NCI-H82 treated with DMSO at 0.1 percent for 48 hours (cell line): ENCODE results near the gene SIGLEC12.

ENCODE experiments used
- DNase-seq: peaks from one replicate; lab custom pipeline; 2025; ENCODE audit not compliant: unreplicated experiment; lab: John Stamatoyannopoulos, UW

Gene SIGLEC12

DNA sequence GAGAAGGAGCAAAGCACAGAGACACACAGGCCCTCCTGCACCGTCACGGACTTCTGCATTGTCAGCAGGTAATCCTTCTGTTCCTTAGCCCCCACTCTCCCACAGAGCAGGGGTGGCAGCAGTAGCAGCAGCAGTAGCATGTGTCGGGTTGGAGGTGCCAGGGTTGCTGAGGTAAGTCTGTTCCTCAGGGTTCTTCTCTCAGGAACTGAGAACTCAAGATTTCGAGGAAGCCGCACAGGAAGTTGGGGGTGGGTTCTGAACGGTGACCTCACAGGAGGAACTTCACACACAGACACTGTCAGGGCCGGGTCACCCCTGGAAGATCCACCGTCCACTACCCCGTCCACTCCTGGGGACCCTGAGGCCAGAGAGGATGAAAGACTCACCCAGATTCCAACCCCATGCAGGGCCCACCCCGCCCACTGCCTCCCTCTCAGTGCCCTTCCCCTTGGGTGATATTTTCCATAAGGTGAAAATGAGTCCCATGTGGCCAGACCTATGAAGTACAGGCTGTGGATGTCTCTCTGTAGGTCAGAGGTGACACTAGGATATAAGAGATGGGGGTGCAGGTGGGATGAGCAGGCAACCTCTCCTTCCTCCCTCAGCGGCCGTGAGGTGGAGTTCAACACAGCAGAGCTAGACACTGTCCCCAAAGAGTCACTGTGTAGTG, at the start of gene SIGLEC12:
Gene SIGLEC12 (minus strand): TSS at position 207 of the 670 bp plus-strand sequence. CDS start 67 bp downstream, at position 140.
- no peak for DNase-seq

DNA sequence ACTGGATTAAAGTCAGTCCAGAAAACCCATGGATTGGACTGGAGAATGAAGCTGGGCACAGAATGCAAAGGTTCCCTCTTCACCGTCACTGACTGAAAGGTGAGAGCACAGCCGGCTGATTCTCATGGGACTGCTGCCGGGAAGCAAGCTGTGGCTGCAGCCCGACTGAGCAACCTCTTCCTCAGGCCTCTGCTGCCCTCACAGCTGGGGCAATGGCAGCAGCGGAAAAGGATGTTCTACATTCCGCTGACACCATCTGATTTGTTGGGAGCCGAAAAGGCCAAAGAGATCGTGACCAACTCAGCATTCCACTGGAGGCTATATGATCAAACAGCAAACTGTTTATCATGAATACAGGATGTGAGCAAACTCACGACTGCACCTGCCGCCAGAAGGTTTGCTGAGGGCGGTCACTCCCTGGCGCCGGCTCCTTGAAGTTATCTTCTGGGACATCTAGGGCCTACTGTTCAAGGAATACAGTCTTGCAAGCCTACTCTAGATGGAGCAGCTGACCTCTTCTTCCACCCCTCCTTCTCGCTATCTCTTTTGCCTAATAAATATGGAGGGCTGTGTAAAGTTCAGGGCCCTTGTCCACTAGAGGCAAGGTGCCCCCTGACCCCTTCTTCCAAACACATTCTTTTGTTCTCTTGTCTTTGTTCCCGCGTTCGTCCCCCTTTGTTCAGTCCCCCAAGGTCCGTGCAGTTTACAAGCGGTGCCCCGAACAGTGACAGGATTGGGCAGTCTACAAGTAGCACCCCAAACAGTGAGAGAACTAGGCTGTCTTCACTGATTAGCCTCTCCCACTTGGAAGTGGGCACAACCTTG, 49.5 kb upstream of the SIGLEC12 start:
- no peak for DNase-seq

DNA sequence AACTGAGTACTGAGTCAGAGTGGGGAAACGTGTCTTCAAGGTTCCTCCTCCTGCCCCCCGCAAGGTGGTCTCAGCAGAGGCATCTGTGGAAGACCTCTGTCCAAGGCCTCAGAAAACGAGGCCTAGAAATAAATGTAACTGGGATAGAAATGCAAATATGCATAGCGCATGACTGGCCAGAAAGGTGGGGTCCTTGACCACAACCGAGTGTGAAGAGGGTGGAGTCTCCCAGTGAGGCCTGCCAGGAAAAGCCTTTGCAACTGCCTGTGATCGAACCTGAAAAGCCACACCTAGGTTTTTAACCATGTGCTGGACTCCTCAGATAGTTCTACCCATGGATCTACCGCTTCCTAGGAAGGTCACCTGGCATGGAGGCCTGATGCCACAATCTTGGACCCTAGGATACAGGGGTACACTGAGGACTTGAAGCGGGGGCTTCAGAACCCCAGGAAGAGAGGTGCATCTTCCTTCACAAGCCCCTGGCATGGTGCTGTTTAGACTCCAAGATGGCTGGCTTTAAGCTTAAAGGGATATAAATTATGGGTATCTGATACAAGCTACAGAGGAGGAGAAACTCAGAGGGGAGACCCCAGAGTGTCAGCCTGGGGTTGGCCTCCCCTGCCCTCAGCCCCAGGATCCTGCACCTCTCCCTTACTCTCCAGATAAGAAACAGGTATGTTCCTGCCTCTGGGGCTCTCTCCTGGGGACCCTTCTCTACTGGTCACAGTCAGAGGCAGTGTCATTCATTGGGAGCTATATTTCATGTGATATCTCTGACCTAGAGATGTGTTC, 48.1 kb upstream of the SIGLEC12 start:
- DNase-seq, result no peak

DNA sequence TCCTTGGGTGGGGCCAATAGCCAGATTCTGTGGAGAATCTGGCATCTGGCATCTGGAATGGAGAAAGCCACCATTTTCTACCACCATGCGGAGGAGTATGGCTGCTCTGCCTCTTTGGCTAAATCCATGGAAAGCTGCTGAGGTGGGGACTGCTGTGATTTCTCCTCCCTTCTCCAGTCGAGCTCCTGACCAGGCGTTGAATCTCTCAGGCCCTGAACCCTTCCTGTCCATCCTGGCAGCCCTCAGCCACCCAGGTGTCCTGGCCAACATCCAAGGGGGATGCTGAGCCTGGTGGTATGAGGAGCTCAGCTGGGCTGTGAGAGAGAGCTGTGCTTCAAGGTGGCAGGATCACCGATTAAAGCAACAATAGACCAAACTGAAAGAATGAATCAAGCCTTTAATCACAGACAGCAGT, 47.3 kb upstream of the SIGLEC12 start:
- DNase-seq, result no peak

DNA sequence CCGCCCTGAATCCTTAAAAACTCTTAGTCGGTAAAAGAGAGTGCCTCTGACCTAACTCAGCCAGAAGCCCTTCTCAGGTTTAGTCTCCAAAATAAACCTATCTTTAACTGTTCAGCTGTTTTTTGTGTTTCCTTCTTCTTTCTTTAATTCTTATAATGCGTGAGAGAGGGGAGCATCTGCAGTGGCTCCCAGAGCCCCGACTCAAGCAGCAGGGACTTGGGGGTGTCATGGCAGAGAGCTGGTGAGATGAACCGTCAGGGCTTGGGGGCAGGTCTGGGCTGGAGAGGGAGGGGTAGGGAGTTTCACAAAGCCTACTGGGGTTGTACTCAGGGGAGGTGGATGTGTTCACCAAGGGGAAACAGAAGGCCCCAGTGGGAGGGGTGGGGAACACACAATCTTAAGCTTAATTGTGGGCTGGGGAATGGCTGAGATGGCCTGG, 46.6 kb upstream of the SIGLEC12 start:
- DNase-seq, result no peak

DNA sequence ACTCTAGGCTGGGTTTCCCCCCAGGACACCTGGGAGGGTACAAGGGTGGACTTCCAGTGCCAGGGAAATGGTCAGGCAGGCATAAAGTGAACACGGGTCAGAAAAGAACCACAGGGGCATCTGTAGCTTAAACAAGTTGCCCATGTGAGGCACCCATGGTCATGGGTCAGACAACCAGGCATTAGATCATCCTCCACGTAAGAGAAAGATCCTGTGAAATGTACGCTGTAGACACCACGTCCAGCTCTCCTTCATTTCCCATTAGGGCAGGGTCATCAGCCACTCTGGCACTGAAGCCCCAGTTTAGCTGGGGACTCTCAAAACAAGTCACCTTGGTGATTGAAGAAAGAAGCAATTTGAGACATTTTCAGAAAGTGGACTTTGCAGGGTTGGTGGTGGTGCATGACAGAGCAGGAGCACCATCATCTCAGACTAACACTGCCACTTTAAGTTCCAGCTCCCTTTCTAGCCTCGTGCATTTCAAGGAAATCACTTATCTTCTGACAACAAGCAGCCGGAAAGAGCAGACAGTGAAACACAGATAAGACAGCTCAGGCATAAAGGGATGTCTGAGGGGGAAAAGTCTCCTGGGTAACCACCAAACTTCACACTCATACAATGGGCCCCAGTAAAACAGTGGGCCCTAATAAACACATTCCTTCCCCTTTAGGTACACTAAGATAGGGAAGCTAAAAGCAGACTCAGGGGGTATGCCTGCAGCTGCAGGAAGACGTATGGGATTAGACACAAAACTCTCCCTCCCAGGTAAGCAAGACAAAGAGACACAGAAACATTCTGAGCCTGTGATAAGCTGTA, 46.0 kb upstream of the SIGLEC12 start:
- no peak for DNase-seq

DNA sequence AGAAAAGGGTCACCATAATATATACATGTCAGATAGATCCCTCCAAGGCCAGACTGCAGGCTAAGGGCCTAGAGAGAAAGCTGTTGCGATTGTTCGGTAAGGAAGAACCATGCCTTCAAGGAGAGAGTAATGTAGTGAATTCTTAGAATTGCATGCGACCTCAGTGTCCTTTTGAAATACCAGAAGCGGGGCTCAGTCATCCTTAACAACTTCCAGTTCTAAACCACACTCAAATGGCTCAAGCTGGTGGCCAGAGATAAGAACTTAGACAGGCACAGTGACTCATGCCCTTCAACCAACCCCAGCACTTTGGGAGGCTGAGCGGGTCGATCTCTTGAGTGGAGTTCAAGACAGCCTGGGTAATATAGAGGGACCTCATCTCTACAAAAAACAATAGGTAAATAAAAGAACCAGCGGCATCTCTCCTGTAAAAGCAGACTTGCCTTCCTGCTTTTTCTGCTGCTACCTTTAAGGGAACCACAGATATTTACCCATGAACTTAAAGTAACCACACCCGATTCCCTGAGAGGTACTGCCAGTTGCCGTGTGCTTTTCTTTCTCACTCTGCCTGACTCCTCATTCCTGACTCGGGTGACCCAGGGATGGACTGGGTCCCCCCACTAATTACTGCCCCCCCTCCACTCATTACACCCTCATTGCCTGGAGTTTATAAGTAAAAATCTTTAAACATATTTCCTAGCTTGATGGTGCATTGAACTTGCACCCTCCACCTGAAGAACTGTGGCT, 45.2 kb upstream of the SIGLEC12 start:
- no peak for DNase-seq

DNA sequence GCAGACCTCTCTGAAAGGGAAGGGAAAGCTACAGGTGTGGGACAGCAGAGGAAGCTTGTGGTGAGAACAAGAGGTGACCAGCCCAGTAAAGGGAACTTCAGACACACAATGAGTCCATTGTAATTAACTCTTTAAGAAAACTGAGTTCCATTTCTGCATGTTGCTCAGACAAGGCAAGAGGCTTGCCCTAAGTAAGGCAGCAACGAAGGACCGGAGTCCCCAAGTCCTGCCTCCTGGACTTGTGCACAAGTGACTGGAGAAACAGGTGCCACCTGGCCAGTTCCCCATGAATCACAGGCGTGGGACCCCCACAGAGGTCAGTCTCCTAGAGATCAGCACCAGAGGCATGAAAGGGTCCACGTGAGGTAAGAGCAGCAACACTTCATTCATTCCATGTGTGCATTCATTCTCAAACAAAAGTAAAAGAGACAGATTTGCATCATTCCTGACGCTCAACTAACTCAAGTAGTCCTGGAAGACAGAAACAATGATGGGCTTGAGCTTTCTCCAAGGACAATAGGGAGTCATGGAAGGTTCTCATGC, 44.6 kb upstream of the SIGLEC12 start:
- DNase-seq, result no peak

DNA sequence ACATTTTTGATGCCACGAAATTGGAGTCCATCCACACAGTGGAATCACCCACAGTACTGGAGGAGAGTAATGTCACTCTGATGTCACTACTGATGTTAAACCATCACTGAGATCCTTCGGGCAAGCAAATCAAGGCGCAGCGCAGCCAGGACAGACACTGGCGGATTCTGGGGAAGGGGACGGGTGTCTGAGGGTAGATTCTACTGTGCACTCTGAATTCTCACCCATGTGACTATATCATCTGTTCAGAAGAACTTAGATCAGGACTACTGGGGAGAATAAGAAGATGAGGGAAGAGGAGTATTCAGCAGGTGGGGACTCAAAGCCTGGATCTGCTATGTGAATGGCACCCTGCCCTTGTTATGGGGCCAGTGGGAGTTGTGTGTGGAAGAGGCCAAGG, 42.4 kb upstream of the SIGLEC12 start:
- no peak for DNase-seq

DNA sequence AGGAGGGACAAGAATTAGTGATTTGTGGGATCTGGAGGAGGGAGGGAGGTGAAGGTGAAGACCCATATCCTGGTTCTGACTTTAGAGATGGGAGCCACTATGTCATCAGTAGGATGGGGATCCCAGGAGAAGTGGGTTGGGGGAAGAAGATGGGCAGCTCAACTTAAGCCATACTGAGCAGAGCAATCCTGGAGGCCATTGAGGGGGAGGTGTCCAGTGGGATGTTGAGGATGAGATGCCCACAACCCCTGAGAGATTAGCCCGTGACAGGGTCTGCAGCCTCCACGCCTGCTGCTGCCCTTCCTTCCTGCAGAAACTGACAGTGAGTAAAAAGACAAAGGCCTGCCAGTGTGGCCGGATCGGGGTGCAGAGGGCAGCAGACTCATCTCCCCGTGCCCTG, 41.1 kb upstream of the SIGLEC12 start:
- DNase-seq, result no peak

DNA sequence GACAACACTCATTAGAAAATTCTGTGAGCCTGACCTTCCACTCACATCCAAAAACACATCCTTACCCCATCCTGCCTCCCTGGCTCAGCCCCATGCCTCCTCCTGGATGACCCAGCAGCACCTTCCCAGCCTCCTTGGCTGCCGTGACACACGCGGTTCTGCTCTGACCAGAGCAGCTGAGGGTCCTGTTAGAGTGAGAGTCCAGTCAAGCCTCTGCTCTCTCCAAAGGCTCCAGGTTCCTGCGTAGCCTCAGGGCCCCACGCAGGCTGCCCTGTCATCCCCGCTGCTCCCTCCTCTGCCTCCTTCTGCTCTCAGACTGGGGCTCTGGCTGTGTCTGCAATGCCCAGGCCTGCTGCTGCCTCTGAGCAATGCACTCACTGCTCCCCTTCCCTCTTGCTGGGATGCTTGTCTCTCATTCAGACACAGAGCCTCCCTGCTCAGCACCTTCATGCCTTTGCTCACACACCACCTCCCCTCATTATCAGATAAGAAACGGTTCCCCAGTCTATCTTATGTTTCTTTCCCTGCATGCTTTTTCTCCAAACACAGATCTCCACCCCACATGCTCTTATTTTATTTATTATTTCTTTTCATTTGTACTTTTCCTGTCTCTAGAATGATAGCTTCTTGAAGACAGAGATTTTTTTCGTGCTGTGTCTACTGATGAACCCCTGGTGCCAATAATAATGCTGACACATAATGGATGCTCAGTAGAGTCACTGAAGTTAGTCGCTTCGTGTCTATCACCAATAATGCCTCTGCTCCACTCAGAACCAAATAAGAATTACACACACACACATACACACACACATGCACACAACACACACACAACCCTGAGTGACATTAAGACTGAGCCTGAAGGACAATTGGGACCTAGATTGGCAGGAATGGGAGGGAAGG, 40.1 kb upstream of the SIGLEC12 start:
- no peak for DNase-seq

DNA sequence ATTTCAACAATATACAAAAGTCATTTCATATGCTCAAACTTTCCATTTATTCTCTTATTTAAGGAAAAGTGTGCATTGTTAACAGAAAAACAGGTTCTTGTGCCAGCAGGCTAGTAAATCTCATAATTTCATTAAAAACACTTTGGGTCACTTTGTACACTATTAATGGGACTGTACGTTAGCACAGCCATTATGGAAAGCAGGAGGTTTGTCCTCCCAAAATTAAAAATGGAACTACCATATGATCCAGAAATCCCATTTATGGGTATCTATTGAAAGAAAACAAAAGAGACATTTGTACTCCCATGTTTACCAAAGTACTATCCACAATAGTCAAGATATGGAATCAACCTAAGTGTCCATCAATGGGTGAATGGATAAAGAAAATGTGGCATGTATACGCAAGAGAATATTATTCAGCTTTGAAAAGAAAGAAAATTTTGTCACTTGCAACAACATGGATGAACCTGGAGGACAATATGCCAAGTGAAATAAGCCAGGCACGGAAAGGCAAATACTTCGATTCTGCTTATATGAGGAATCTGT, 38.3 kb upstream of the SIGLEC12 start:
- no peak for DNase-seq

DNA sequence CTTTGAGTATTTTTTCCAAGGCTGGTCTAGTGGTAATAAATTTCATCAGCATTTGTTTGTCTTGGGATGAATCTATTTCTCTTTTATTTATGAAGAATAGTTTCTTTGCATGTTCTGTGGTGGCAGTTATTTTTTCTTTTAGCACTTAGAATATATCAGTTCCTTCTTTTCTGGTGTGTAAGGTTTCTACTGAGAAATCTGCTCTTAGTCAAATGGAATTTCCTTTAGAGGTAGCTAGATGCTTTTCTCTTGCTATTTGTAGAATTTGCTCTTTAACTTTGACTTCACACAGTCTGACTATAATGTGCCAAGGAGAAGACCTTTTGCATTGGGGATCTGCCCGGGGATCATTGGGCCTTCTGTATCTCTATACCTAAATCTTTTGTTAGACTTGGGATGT, 33.9 kb upstream of the SIGLEC12 start:
- DNase-seq, result no peak

DNA sequence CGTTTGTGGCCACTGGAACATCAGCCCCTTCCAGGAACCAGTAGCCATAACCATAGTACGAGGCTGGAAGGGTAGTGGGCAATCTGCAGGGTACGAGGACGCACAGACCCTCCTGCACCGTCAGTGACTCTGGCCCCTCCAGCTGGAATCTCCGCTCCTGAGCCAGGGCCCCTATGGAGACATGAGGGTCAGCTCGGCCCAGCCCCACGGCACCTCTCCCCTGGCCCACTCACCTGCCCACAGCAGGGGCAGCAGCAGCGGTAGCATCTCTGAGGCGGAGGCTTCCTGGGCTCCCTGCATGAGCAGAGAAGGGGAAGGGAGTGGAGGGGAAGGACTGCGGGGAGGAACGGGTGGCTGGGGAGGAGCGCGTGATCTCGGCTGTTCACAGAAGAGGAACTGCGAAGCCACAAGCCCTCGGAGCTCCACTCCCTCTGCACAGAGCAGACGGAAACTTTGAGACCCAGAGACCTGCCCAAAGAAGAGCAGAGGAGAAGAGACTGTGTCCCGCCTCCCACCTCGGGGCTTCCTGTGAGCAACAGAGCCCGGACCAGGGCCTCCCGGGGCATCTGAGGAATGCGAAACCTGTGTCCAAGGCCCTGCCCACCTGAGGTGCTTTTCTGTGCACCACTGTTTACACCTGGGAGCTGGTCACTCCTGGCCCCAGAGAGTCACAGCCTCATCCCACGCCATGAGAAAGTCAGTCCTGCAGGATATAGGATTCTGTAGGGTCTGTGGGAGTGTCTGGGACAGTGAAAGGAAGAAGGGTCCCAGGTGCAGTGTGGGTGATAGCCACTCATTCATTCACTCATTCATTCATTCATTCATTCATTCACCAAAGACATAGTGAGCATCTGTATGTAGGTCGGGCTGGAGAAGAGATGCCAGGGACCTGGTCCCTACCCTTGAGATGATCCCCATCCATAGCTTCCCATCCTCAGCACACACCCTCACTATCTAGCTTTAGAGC, 30.0 kb upstream of the SIGLEC12 start, which contains the start of gene SIGLEC6:
Gene SIGLEC6 (minus strand): TSS at position 322 of the 967 bp plus-strand sequence. CDS start 22 bp downstream, at position 300.
- DNase-seq, result no peak

DNA sequence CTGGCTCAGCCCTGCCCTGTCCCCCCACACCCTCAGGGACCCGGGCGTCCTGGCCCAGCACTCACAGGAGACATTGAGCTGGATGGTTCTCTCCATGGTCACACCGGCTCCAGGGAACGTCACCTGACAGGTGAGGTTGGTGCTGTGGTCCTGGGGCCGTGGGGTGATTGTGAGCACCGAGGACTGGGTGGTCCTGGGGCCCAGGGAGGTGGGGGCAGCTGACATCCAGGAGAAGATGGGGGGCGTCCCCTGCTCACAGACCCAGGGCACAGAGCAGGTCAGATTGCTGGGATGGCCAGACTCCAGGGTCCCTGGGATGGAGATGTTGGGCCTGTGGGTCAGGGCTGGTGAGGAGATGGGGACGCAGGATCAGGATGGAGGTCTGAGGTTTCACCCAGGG, 29.0 kb upstream of the SIGLEC12 start:
- DNase-seq, result no peak

DNA sequence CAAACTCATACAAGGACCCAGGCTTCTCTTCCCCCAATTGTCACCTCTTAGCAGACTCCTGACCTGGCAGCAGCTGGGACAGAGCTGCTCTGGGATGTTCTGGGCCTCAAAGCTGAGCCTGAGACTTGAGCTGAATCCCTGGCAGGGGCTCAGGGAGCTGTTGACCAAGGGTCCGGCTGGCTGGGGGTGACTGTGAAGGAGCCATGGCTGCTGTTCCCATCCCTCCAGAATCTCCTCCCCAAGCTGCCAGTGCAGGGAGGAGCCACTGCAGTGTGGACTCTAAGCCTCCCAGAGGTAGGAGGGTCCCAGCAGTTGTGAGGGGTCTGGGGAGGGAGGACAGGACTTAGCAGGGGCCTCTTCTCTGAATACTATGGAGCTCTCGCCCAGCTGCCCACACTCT, 27.7 kb upstream of the SIGLEC12 start:
- DNase-seq, result no peak

DNA sequence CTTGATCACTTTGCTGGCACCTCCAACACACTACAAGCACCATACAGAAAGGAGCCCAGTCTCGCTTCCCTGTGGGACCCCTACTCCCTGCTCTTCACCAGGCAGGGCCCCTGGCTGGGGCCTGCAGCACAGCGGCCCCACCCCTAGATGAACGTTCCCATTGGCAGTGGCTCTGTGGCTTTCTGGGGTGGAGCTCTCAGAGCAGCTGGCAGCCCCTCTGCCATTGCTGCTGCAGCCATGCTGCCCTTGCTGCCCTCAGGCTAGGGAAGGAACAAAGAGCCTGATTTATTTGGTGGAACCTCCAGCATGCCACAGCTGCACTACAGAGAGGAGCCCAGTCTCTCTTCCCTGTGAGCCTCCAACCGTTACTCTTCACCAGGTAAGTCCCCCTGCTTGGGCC, 24.1 kb upstream of the SIGLEC12 start:
- DNase-seq, result no peak
